ENCODE results near the gene ALOXE3. TPM values are rescaled to one million over a fixed set of nuclear protein-coding genes. Genes with fewer than 3 reads are reported as not detected.

The ALOXE3 gene
- total RNA-seq, 4 donors from 2014 or later = not detected

GRCh38 chr17:8149419-8150193, 31.3 kb upstream of the ALOXE3 start:
- TF ChIP-seq CTCF (IDR thresholded peaks at IDR 0.05; ENCODE audit: low read depth) = no peak

- TF ChIP-seq CTCF (IDR thresholded peaks at IDR 0.05; ENCODE audit: low read depth) = no peak
Measured at GRCh38 chr17:8148560-8148959, 30.2 kb upstream of the ALOXE3 start.

DNA sequence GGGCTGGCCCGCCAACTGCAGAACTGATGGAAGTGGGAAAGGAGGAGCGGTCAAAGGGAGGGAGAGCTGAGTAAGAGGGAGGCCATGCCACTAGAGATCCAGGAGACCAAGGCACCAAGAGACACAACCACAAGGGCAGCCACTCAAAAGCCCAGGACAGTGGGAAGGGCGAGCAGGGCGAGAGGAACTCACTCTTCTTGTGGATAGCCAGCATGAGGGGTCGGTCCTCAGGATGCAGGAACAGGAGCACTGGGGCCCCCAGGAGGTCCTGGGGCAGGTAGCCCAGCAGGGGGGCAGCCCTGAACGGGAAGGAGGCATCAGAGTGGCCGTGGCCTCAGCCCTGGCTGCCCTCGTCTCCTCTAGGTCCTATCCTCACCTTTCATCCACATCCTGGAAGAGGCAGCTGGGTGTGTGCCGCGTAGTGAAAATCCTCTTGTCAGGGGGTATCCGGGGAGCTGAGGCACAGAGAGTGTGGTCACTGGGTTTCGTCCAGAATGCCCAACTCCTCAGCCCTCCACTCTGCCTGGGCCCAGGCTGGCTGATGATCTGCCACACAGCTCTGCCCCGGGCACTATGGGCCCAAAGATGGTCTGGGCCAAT, 29.6 kb upstream of the ALOXE3 start:
- no peak for TF ChIP-seq CTCF (IDR thresholded peaks at IDR 0.05; ENCODE audit: low read depth)

DNA sequence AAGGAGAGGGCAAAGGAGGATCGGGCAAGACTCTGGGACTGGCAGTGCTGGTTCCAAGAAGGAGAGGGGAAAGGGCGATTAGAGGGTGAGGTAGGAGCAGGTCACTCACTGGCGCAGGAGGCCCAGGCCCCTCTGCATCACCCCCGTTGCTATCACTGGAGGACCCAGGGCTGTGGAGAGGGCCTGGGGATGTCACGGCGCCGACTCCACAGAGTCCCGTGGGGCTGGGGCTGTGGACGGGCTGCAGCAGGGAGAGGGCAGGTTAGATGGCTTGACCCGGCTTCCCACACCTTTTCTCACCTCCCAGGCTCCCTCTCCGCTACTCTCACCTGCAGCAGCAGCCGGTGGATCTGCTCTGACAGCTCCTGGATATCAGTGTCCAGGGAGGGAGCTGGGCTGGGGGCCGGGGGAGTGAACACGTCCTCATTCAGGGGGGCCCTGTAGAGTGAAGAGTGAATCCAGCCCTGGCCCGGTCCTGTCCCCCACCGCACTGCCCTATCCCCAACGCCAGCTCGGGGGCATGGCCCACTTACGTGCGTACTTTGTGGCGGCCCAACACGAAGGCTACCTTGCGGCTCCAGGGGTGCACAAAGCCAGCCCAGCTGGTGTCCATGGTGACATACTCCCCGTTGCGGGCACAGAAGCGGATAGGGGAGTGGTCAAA, 29.0 kb upstream of the ALOXE3 start:
- TF ChIP-seq CTCF (IDR thresholded peaks at IDR 0.05; ENCODE audit: low read depth) = no peak

GRCh38 chr17:8146381-8147140, 28.2 kb upstream of the ALOXE3 start:
- TF ChIP-seq CTCF (IDR thresholded peaks at IDR 0.05; ENCODE audit: low read depth) = no peak

- TF ChIP-seq CTCF (IDR thresholded peaks at IDR 0.05; ENCODE audit: low read depth) = no peak
Measured at GRCh38 chr17:8145811-8146210, 27.5 kb upstream of the ALOXE3 start.
